Breast epithelium (tissue), 4 donors: ENCODE measurements around the gene GFRA1. TPM values are rescaled to one million over a fixed set of nuclear protein-coding genes. Genes with fewer than 3 reads are reported as not detected.

Experiments
- DNase-seq, 2 donors: peaks; one replicate each; pipeline ENCODE4 v3.0.0-alpha.2; 2019; ENCODE audit warnings: low spot score in 2 of 2
- H3K27ac ChIP-seq, 2 donors: fragments of 200-600 bp; sonication (generic) in 1 of 2; one replicate each; pipeline ENCODE4 v1.5.1; 2016 to 2019; ENCODE audit warnings: mild to moderate bottlenecking in 1 of 2
- H3K27me3 ChIP-seq, 2 donors: fragments of 200-600 bp; sonication (generic) in 1 of 2; one replicate each; pipeline versions ENCODE4 v1.5.1 to v1.6.0; 2017 to 2019; ENCODE audit warnings: control low read depth in 1 of 2, mild to moderate bottlenecking in 1 of 2
- H3K36me3 ChIP-seq: fragments of 200-600 bp; one replicate; pipeline ENCODE4 v1.5.1; 2019
- H3K4me1 ChIP-seq, 2 donors: fragments of 200-600 bp; sonication (generic); one replicate each; pipeline ENCODE4 v1.5.1; 2016 to 2019; ENCODE audit warnings: control low read depth in 1 of 2
- H3K4me3 ChIP-seq, 3 donors: fragments of 200-600 bp; sonication (generic); 1 replicate in 2 of 3; 2 replicates in 1 of 3; pipeline ENCODE4 v1.5.1; 2016 to 2019; ENCODE audit warnings: mild to moderate bottlenecking in 3 of 3, moderate library complexity in 2 of 3
- H3K9me3 ChIP-seq, 2 donors: fragments of 200-600 bp; sonication (generic) in 1 of 2; one replicate each; pipeline ENCODE4 v1.5.1; 2016 to 2019; ENCODE audit warnings: control low read depth in 1 of 2
- POLR2A ChIP-seq: fragments of 450-650 bp; IDR thresholded peaks from one replicate; pipeline ENCODE4 v1.6.1; 2016; ENCODE audit warnings: antibody characterized with exemption, mild to moderate bottlenecking, moderate library complexity
- POLR2AphosphoS5 ChIP-seq, 3 donors: sonication (generic); formaldehyde crosslinking; IDR thresholded peaks; one replicate each; pipeline ENCODE4 v1.6.1; 2017; ENCODE audit warnings: antibody characterized with exemption in 3 of 3
- intact Hi-C: fragments of 100-400 bp; cut with DNase I; formaldehyde crosslinking; loops from one replicate; pipeline ENCODE4 v1.15.1; 2023; ENCODE audit warnings: low total_unique reads
- total RNA-seq, 3 donors: library from RNA; depleted of rRNA; stranded (reverse); fragments of >200 nt; gene quantifications; one replicate each; pipeline ENCODE4 v1.1.0, GENCODE V29; 2016
- TF ChIP-seq, protein P1 (sequence below), 3 donors: fragments of 450-650 bp; IDR thresholded peaks; one replicate each; pipeline ENCODE4 v1.5.1; 2016 to 2017; ENCODE audit warnings: antibody characterized with exemption in 3 of 3, mild to moderate bottlenecking in 3 of 3, moderate library complexity in 3 of 3

The GFRA1 gene
- total RNA-seq, 3 donors from 2014 or later: 88.2 to 153 (median 98.5) TPM

DNA sequence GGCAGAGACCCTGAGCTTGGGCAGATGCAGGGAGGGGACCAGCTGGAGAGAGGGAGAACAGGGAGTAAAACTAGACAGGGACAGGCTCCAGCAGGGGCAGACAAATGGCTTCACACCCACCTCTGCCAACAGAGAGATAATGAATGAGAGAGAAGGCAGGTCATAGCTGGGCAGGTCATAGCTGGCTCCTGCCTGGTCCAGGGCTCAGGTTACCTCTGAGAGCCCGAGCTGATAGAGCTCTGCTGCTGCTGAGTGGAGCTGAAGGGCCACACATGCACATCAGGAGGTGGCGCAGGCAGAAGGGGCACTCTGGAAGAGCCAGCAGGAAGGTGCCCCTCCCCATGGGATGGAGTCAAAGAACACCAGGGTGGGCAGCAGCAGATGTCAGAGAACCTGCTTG is 154.2 kb downstream of the GFRA1 start:
- TF ChIP-seq, protein P1, sequence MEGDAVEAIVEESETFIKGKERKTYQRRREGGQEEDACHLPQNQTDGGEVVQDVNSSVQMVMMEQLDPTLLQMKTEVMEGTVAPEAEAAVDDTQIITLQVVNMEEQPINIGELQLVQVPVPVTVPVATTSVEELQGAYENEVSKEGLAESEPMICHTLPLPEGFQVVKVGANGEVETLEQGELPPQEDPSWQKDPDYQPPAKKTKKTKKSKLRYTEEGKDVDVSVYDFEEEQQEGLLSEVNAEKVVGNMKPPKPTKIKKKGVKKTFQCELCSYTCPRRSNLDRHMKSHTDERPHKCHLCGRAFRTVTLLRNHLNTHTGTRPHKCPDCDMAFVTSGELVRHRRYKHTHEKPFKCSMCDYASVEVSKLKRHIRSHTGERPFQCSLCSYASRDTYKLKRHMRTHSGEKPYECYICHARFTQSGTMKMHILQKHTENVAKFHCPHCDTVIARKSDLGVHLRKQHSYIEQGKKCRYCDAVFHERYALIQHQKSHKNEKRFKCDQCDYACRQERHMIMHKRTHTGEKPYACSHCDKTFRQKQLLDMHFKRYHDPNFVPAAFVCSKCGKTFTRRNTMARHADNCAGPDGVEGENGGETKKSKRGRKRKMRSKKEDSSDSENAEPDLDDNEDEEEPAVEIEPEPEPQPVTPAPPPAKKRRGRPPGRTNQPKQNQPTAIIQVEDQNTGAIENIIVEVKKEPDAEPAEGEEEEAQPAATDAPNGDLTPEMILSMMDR (IDR thresholded peaks at IDR 0.05): no peak
- TF ChIP-seq POLR2AphosphoS5 (IDR thresholded peaks at IDR 0.05) (no peak), POLR2A (no peak)
- DNase-seq: no peak
- no peaks in the 10 kb centered on the region for H3K27me3 ChIP-seq
- H3K4me3 ChIP-seq: no peak overlapping the region
- H3K27ac ChIP-seq: no peak overlapping the region
- intact Hi-C loops: no loop called here
- no peaks in the 10 kb centered on the region for H3K4me1 ChIP-seq
- H3K9me3 ChIP-seq: no peaks in the 10 kb centered on the region
- no peaks in the 10 kb centered on the region for H3K36me3 ChIP-seq

DNA sequence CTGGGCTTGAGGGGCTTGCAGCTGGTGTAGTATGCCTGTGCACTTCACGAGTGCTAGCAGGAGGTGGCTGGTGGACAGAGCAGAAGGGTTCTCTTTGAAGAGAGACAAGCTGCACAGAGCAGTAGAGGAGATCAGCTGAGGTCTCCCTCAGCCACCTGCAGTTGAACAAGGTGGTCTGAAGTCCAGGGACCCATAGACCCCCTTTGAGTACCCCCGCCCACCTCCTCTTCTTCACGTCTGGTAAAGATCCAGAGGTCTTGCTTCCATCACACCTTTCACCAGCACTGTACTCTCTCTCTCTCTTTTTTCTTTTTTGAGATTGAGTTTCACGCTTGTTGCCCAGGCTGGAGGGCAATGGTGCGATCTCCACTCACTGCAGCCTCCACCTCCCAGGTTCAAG is 157.2 kb downstream of the GFRA1 start:
- no peaks in the 10 kb centered on the region for H3K9me3 ChIP-seq
- H3K4me1 ChIP-seq: no peaks in the 10 kb centered on the region
- intact Hi-C loops: no loop called here
- TF ChIP-seq, protein P1 (IDR thresholded peaks at IDR 0.05): no peak
- no peak for TF ChIP-seq POLR2AphosphoS5 (IDR thresholded peaks at IDR 0.05)
- no peak for TF ChIP-seq POLR2A
- H3K4me3 ChIP-seq: no peak overlapping the region
- no peaks in the 10 kb centered on the region for H3K36me3 ChIP-seq
- H3K27ac ChIP-seq: no peak overlapping the region
- no peak for DNase-seq
- no peaks in the 10 kb centered on the region for H3K27me3 ChIP-seq

DNA sequence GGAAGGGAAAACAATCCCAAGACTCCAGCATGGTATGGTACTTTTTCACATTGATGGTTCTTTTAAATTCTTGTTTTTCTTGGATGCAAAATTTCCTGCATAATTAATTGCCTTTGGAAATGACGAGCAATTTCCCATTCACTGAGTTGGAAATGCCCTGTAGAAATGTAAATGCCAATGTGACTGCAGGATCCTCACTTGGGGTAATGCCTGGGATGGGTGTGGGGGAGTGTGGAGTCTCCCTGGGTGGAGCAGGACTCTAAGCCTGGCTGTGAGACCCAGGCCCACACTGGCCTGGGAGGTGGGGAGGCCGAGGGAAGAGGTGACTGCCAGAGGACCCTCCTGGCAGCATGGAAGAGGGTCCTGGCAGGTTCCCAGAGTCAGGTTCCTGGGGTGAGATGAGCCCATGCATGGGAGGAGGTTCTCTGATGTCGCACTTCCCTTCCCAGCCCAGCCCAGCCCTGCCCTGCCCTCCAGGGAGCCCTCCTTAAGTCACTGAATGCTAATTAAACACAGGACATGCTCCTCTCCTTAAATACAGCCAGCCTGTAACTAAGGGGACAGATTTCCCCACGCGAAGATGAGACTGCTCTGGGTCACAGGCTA is 157.9 kb downstream of the GFRA1 start:
- Histone ChIP-seq H3K4me3 (no peak overlapping the region), H3K36me3 (no peaks in the 10 kb centered on the region), H3K27ac (no peak overlapping the region), H3K4me1 (no peaks in the 10 kb centered on the region), H3K27me3 (no peaks in the 10 kb centered on the region), H3K9me3 (no peaks in the 10 kb centered on the region)
- TF ChIP-seq, protein P1 (IDR thresholded peaks at IDR 0.05): no peak
- TF ChIP-seq POLR2AphosphoS5 (IDR thresholded peaks at IDR 0.05) (no peak), POLR2A (no peak)
- no peak for DNase-seq
- intact Hi-C loops: no loop called here

DNA sequence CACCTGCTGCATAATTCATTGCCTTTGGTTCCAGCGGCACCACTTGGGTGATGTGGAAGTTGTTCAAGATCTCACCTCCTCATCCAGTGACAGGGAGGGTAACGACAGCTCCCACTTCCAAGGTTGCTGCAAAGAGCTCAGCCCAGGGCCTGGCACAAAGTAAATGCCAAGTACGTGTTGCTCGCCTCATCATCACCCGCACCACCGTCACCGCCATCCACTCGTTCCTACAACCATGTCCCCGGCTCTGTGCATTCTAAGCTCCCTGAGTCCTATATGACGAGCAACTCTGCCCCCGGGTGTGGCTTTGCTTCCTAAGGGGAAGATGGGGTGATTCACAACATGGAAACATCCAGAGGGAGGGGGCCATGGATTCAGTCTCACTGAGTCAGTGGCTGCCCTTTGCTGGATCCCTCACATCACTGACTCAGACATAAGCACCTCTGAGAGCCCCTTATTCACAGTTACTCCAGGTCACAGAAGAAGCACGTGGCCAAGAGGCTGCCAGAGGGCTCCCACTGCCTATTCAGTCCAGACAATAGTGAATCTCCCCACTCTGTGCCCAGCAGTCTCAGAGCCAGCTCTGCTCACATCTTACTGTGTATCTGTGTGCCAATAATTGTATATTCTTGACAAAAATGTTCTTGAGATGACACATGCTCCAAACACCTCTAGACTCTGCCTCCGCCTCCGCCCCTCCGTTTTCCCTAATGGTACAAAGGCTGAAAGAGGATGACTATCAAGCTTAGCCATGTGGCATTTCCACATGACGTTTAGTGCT is 159.1 kb downstream of the GFRA1 start:
- no peaks in the 10 kb centered on the region for H3K27me3 ChIP-seq
- H3K27ac ChIP-seq: no peak overlapping the region
- H3K4me3 ChIP-seq: no peak overlapping the region
- no peaks in the 10 kb centered on the region for H3K9me3 ChIP-seq
- intact Hi-C loops: no loop called here
- H3K4me1 ChIP-seq: no peaks in the 10 kb centered on the region
- TF ChIP-seq POLR2AphosphoS5 (IDR thresholded peaks at IDR 0.05) (no peak), POLR2A (no peak)
- TF ChIP-seq, protein P1 (IDR thresholded peaks at IDR 0.05): no peak
- DNase-seq: no peak
- no peaks in the 10 kb centered on the region for H3K36me3 ChIP-seq
